Measurements from ENCODE around the gene PRSS56.

Gene PRSS56

GRCh38 chr2:232571026-232571474, 50.9 kb downstream of the PRSS56 start:
- peaks cover 53 to 60% of the 10 kb centered on the region in 2 donors for H3K36me3 ChIP-seq (ENCODE audit: control insufficient read depth in 2 of 2, insufficient read depth in 2 of 2, low read length in 2 of 2)
- no peak overlapping the region for H3K27ac ChIP-seq (ENCODE audit: low read depth in 2 of 2, low read length in 2 of 2)
- H3K27me3 ChIP-seq (ENCODE audit: control insufficient read depth in 2 of 2, insufficient read depth in 2 of 2, low read length in 2 of 2): no peaks in the 10 kb centered on the region
- H3K4me3 ChIP-seq (ENCODE audit: low read length in 2 of 2): no peak overlapping the region
- H3K9me3 ChIP-seq (ENCODE audit: control insufficient read depth in 2 of 2, low read length in 2 of 2): no peaks in the 10 kb centered on the region
- H3K4me1 ChIP-seq (ENCODE audit: control insufficient read depth in 2 of 2, insufficient read depth in 2 of 2, low read length in 2 of 2): peaks cover 2 to 19% of the 10 kb centered on the region in 2 donors
- H3K9ac ChIP-seq (ENCODE audit: low read depth in 1 of 2, low read length in 2 of 2): no peak overlapping the region

- Histone ChIP-seq H3K4me1 (ENCODE audit: control insufficient read depth in 2 of 2, insufficient read depth in 2 of 2, low read length in 2 of 2) (peaks cover 2 to 19% of the 10 kb centered on the region in 2 donors), H3K4me3 (ENCODE audit: low read length in 2 of 2) (peak overlapping the region in 1 of 2 donors; percentile 9), H3K27me3 (ENCODE audit: control insufficient read depth in 2 of 2, insufficient read depth in 2 of 2, low read length in 2 of 2) (no peaks in the 10 kb centered on the region), H3K9me3 (ENCODE audit: control insufficient read depth in 2 of 2, low read length in 2 of 2) (no peaks in the 10 kb centered on the region), H3K9ac (ENCODE audit: low read depth in 1 of 2, low read length in 2 of 2) (peak overlapping the region in 1 of 2 donors; percentile 27), H3K36me3 (ENCODE audit: control insufficient read depth in 2 of 2, insufficient read depth in 2 of 2, low read length in 2 of 2) (peaks cover 39 to 47% of the 10 kb centered on the region in 2 donors), H3K27ac (ENCODE audit: low read depth in 2 of 2, low read length in 2 of 2) (peak overlapping the region; percentile 79 to 83)
Observed at GRCh38 chr2:232573042-232573441, 52.9 kb downstream of the PRSS56 start.

- Histone ChIP-seq H3K9me3 (ENCODE audit: control insufficient read depth in 2 of 2, low read length in 2 of 2) (no peaks in the 10 kb centered on the region), H3K27me3 (ENCODE audit: control insufficient read depth in 2 of 2, insufficient read depth in 2 of 2, low read length in 2 of 2) (no peaks in the 10 kb centered on the region), H3K27ac (ENCODE audit: low read depth in 2 of 2, low read length in 2 of 2) (peak overlapping the region; percentile 79 to 83), H3K9ac (ENCODE audit: low read depth in 1 of 2, low read length in 2 of 2) (peak overlapping the region; percentile 48 to 53), H3K36me3 (ENCODE audit: control insufficient read depth in 2 of 2, insufficient read depth in 2 of 2, low read length in 2 of 2) (peaks cover 32 to 39% of the 10 kb centered on the region in 2 donors), H3K4me3 (ENCODE audit: low read length in 2 of 2) (peak overlapping the region; percentile 29 to 37), H3K4me1 (ENCODE audit: control insufficient read depth in 2 of 2, insufficient read depth in 2 of 2, low read length in 2 of 2) (peaks cover 2 to 19% of the 10 kb centered on the region in 2 donors)
Observed at GRCh38 chr2:232573771-232574435, 53.7 kb downstream of the PRSS56 start.

- Histone ChIP-seq H3K36me3 (ENCODE audit: control insufficient read depth in 2 of 2, insufficient read depth in 2 of 2, low read length in 2 of 2) (peaks cover 23 to 29% of the 10 kb centered on the region in 2 donors), H3K9me3 (ENCODE audit: control insufficient read depth in 2 of 2, low read length in 2 of 2) (no peaks in the 10 kb centered on the region), H3K27ac (ENCODE audit: low read depth in 2 of 2, low read length in 2 of 2) (peak overlapping the region; percentile 79 to 83), H3K9ac (ENCODE audit: low read depth in 1 of 2, low read length in 2 of 2) (peak overlapping the region in 1 of 2 donors; percentile 53), H3K27me3 (ENCODE audit: control insufficient read depth in 2 of 2, insufficient read depth in 2 of 2, low read length in 2 of 2) (no peaks in the 10 kb centered on the region), H3K4me3 (ENCODE audit: low read length in 2 of 2) (no peak overlapping the region), H3K4me1 (ENCODE audit: control insufficient read depth in 2 of 2, insufficient read depth in 2 of 2, low read length in 2 of 2) (peaks cover 2 to 21% of the 10 kb centered on the region in 2 donors)
Observed at GRCh38 chr2:232574674-232575403, 54.7 kb downstream of the PRSS56 start.

Measured in mucosa of rectum (tissue), 2 donors.